IMR-90 (cell line): ENCODE measurements around the gene USH2A. TPM values are rescaled to one million over a fixed set of nuclear protein-coding genes. Genes with fewer than 3 reads are reported as not detected.

Experiments used
- ATAC-seq: fragments of 200-7000 bp; cut with Tn5 transposase; 2 replicates; pipeline ENCODE4 v1.9.1; 2020; ENCODE audit warnings: low read depth, mild to moderate bottlenecking, moderate library complexity
- BruUV-seq: library from RNA; stranded (reverse); fragments of 400-500 nt; replicated peaks from 2 replicates; lab custom pipeline; 2021; lab: Mats Ljungman, UMichigan
- CTCF ChIA-PET: fragments of 300-600 bp; formaldehyde crosslinking; extraction: SDS; loops from one replicate; lab custom pipeline; 2021; ENCODE audit warnings: antibody characterized with exemption; lab: Yijun Ruan, JAX
- POLR2A ChIA-PET: fragments of 300-600 bp; sonication (Branson Sonifier 250); formaldehyde crosslinking; loops from one replicate; lab custom pipeline; 2022; ENCODE audit warnings: antibody characterized with exemption; ENCODE audit not compliant: unreplicated experiment; lab: Charles Lee
- DNase-seq: peaks from one replicate; pipeline ENCODE4 v3.0.0; 2013
- H2AFZ ChIP-seq: replicated peaks from 2 replicates; pipeline ENCODE3; 2013; ENCODE audit warnings: low read length, mild to moderate bottlenecking; ENCODE audit not compliant: poor library complexity
- H2AK5ac ChIP-seq: 2 replicates; pipeline ENCODE4 v1.6.1; 2013; ENCODE audit warnings: low read depth, low read length, inconsistent platforms
- H2AK9ac ChIP-seq: replicated peaks from 2 replicates; pipeline ENCODE3; 2013; ENCODE audit warnings: mild to moderate bottlenecking, low read depth, low read length, moderate library complexity; ENCODE audit not compliant: poor library complexity
- H2BK120ac ChIP-seq: 2 replicates; pipeline ENCODE4 v1.6.1; 2013; ENCODE audit warnings: low read depth, low read length, inconsistent platforms
- H2BK15ac ChIP-seq: 3 replicates; pipeline ENCODE4 v1.6.1; 2013; ENCODE audit warnings: low read depth, low read length, inconsistent platforms
- H2BK20ac ChIP-seq: 2 replicates; pipeline ENCODE4 v1.6.1; 2013; ENCODE audit warnings: low read depth, mild to moderate bottlenecking, inconsistent platforms, low read length, moderate library complexity
- H2BK5ac ChIP-seq: 2 replicates; pipeline ENCODE4 v1.6.1; 2013; ENCODE audit warnings: mild to moderate bottlenecking, low read depth, low read length, inconsistent platforms; ENCODE audit not compliant: poor library complexity, severe bottlenecking
- H3K14ac ChIP-seq: replicated peaks from 2 replicates; pipeline ENCODE4 v1.6.1; 2013; ENCODE audit warnings: low read depth, low read length, inconsistent platforms
- H3K18ac ChIP-seq: 2 replicates; pipeline ENCODE4 v1.6.1; 2013; ENCODE audit warnings: low read depth, low read length, control low read depth
- H3K23ac ChIP-seq: 2 replicates; pipeline ENCODE4 v1.6.1; 2013; ENCODE audit warnings: low read depth, low read length, inconsistent platforms
- H3K27ac ChIP-seq: 2 replicates; pipeline ENCODE4 v1.5.1; 2013; ENCODE audit warnings: mild to moderate bottlenecking, control low read depth, low read length; ENCODE audit not compliant: insufficient read depth
- H3K27me3 ChIP-seq: 2 replicates; pipeline ENCODE4 v1.6.1; 2013; ENCODE audit warnings: low read length; ENCODE audit not compliant: control insufficient read depth, insufficient read depth
- H3K36me3 ChIP-seq: 2 replicates; pipeline ENCODE4 v1.6.1; 2013; ENCODE audit warnings: low read length, mixed read lengths; ENCODE audit not compliant: control insufficient read depth, insufficient read depth
- H3K4ac ChIP-seq: 2 replicates; pipeline ENCODE4 v1.6.1; 2013; ENCODE audit warnings: low read depth, low read length, inconsistent platforms
- H3K4me1 ChIP-seq: 2 replicates; pipeline ENCODE4 v1.6.1; 2013; ENCODE audit warnings: low read length, mixed read lengths; ENCODE audit not compliant: control insufficient read depth, insufficient read depth
- H3K4me2 ChIP-seq: 2 replicates; pipeline ENCODE4 v1.6.1; 2013; ENCODE audit warnings: low read depth, mild to moderate bottlenecking, control low read depth, low read length, moderate library complexity
- H3K4me3 ChIP-seq: 2 replicates; pipeline ENCODE4 v1.5.1; 2013; ENCODE audit warnings: low read depth, mild to moderate bottlenecking, control low read depth, low read length, moderate library complexity; ENCODE audit not compliant: insufficient read depth
- H3K56ac ChIP-seq: 2 replicates; pipeline ENCODE4 v1.6.1; 2013; ENCODE audit warnings: low read length, inconsistent platforms; ENCODE audit not compliant: insufficient read depth; ENCODE audit errors: extremely low read depth
- H3K79me1 ChIP-seq, 2 experiments: 2 replicates each; pipeline ENCODE4 v1.6.1; 2013; ENCODE audit warnings: low read length in 2 of 2, inconsistent platforms in 1 of 2, low read depth in 1 of 2
- H3K9ac ChIP-seq: 2 replicates; pipeline ENCODE4 v1.6.1; 2013; ENCODE audit warnings: low read depth, low read length, control low read depth
- H3K9me1 ChIP-seq: 2 replicates; pipeline ENCODE4 v1.6.1; 2013; ENCODE audit warnings: low read length, inconsistent platforms; ENCODE audit not compliant: insufficient read depth
- H3K9me3 ChIP-seq: 2 replicates; pipeline ENCODE4 v1.6.1; 2013; ENCODE audit warnings: low read length; ENCODE audit not compliant: control insufficient read depth, insufficient read depth
- H4K20me1 ChIP-seq: 2 replicates; pipeline ENCODE4 v1.6.1; 2013; ENCODE audit warnings: low read length, inconsistent platforms; ENCODE audit not compliant: insufficient read depth
- H4K5ac ChIP-seq: 2 replicates; pipeline ENCODE4 v1.6.1; 2013; ENCODE audit warnings: mild to moderate bottlenecking, low read depth, low read length, control low read depth
- H4K8ac ChIP-seq, 2 experiments: 2 replicates each; pipeline ENCODE4 v1.6.1; 2013; ENCODE audit warnings: low read depth in 2 of 2, low read length in 2 of 2, control low read depth in 1 of 2, inconsistent platforms in 1 of 2
- H4K91ac ChIP-seq: 2 replicates; pipeline ENCODE4 v1.6.1; 2013; ENCODE audit warnings: low read depth, low read length, inconsistent platforms; ENCODE audit not compliant: insufficient read depth
- BHLHE40 ChIP-seq: fragments of 150-350 bp; IDR thresholded peaks from 2 replicates; pipeline ENCODE4 v1.6.1; 2016; ENCODE audit warnings: mild to moderate bottlenecking, low read depth, low read length
- CEBPB ChIP-seq: IDR thresholded peaks from 2 replicates; pipeline ENCODE4 v1.6.1; 2012; ENCODE audit warnings: low read depth, low read length, improper control_type of control experiment
- CHD1 ChIP-seq: IDR thresholded peaks from 2 replicates; pipeline ENCODE4 v1.6.1; 2012; ENCODE audit warnings: low read depth, low read length, improper control_type of control experiment
- FOS ChIP-seq: fragments of 150-350 bp; IDR thresholded peaks from 2 replicates; pipeline ENCODE4 v1.6.1; 2016; ENCODE audit warnings: low read depth, low read length
- MAFK ChIP-seq: IDR thresholded peaks from 2 replicates; pipeline ENCODE4 v1.6.1; 2012; ENCODE audit warnings: low read depth, low read length, improper control_type of control experiment
- MAZ ChIP-seq: IDR thresholded peaks from 2 replicates; pipeline ENCODE4 v1.6.1; 2012; ENCODE audit warnings: low read depth, mild to moderate bottlenecking, low read length, improper control_type of control experiment, moderate library complexity, borderline replicate concordance
- NFE2L2 ChIP-seq: fragments of 150-350 bp; IDR thresholded peaks from 2 replicates; pipeline ENCODE4 v1.6.1; 2016; ENCODE audit warnings: low read depth, mild to moderate bottlenecking, low read length
- RCOR1 ChIP-seq: IDR thresholded peaks from 2 replicates; pipeline ENCODE4 v1.6.1; 2012; ENCODE audit warnings: mild to moderate bottlenecking, low read length, improper control_type of control experiment; ENCODE audit not compliant: insufficient replicate concordance
- WGBS, 2 experiments: methylation state at CpG; one replicate each; pipeline versions ENCODE4 v1.1.5 to v1.1.7; 2013; ENCODE audit warnings: missing lambda C conversion rate in 2 of 2; ENCODE audit not compliant: insufficient read length in 1 of 2; ENCODE audit errors: extremely low coverage in 2 of 2; 5-methylcytosine and 5-hydroxymethylcytosine counted together
- dilution Hi-C: fragments of 300-500 bp; cut with HindIII; formaldehyde crosslinking; loops from one replicate; pipeline ENCODE4 v1.14.3; 2018; ENCODE audit warnings: low sequenced_read_pairs; ENCODE audit not compliant: unreplicated experiment
- in situ Hi-C: fragments of 300-500 bp; cut with MboI; formaldehyde crosslinking; loops from 3 replicates; pipeline ENCODE4 v1.14.3; 2019; ENCODE audit warnings: low sequenced_read_pairs, inconsistent platforms, mixed read lengths
- intact Hi-C: fragments of 100-400 bp; cut with micrococcal nuclease; formaldehyde crosslinking; loops from 2 replicates; pipeline ENCODE4 v1.10.0; 2022
- polyA plus RNA-seq, 3 experiments: library from polyadenylated mRNA; depleted of rRNA; stranded (reverse); fragments of >200 nt; gene quantifications; 2 replicates each; pipeline ENCODE4 v1.2.3, GENCODE V29; 2012; ENCODE audit warnings: low replicate concordance in 1 of 3
- total RNA-seq: library from RNA; depleted of rRNA; stranded (reverse); fragments of >200 nt; gene quantifications from 2 replicates; pipeline ENCODE4 v1.2.3, GENCODE V29; 2012

USH2A gene
- total and polyA plus RNA-seq, 2 of the 4 experiments (the other 2 are of a cell fraction): under 0.01 to 0.02 TPM

- no peak overlapping the region for H3K4ac ChIP-seq
- no CpG with 5 or more reads among the region's 4 CpGs for WGBS, 2 experiments
- H4K20me1 ChIP-seq: no peaks in the 10 kb centered on the region
- peaks cover 5% of the 10 kb centered on the region; the same call in 1 of the 2 replicates for H3K4me1 ChIP-seq
- no peak overlapping the region for H4K91ac ChIP-seq
- intact Hi-C loops (no loop called here), in situ Hi-C loops (no loop called here), dilution Hi-C loops (no loop called here)
- H3K56ac ChIP-seq: no peak overlapping the region
- TF ChIP-seq BHLHE40: no peak
- no peak for TF ChIP-seq MAFK
- TF ChIP-seq FOS: no peak
- TF ChIP-seq CEBPB: no peak
- TF ChIP-seq RCOR1: no peak
- no peak for TF ChIP-seq NFE2L2
- TF ChIP-seq CHD1: no peak
- no peak for TF ChIP-seq MAZ
- no peak overlapping the region for H3K9ac ChIP-seq
- no TSS peak for BruUV-seq
- H3K36me3 ChIP-seq: no peaks in the 10 kb centered on the region
- H3K9me1 ChIP-seq: no peaks in the 10 kb centered on the region
- H3K14ac ChIP-seq: no peak overlapping the region
- no peak overlapping the region for H3K27ac ChIP-seq
- H3K18ac ChIP-seq: no peak overlapping the region
- H3K9me3 ChIP-seq: no peaks in the 10 kb centered on the region
- H3K79me1 ChIP-seq: no peaks in the 10 kb centered on the region
- H2AFZ ChIP-seq: no peak overlapping the region
- H2BK5ac ChIP-seq: no peak overlapping the region
- no peak overlapping the region for H2BK15ac ChIP-seq
- H3K23ac ChIP-seq: no peak overlapping the region
- ATAC-seq: peak; percentile 81
- no peak overlapping the region for H2BK120ac ChIP-seq
- peak; percentile 65 for DNase-seq
- no peaks in the 10 kb centered on the region for H3K27me3 ChIP-seq
- H2BK20ac ChIP-seq: no peak overlapping the region
- H3K4me2 ChIP-seq: peak overlapping the region; percentile 41
- ChIA-PET POLR2A (no interaction called here), CTCF (interaction anchor here (2.1 kb wide), 1 partner anchor 38 kb away, joined by 8 read pairs; no protein-coding TSS in a partner anchor)
- H4K5ac ChIP-seq: no peak overlapping the region
- no peak overlapping the region for H3K4me3 ChIP-seq
- no peak overlapping the region for H2AK9ac ChIP-seq
- no peak overlapping the region for H4K8ac ChIP-seq
- H2AK5ac ChIP-seq: no peak overlapping the region
Measured at GRCh38 chr1:216183007-216183406, 240.2 kb downstream of the USH2A start.
